ENCODE data around the gene ARHGAP15. TPM values are rescaled to one million over a fixed set of nuclear protein-coding genes. Genes with fewer than 3 reads are reported as not detected.

Gene ARHGAP15
- total and polyA plus RNA-seq, 4 donors, result 3.8 to 17.9 (median 13.2) TPM

GRCh38 chr2:143622106-143622505, 492.9 kb downstream of the ARHGAP15 start:
- H3K9ac ChIP-seq (ENCODE audit: low read depth in 1 of 2, low read length in 2 of 2), result no peak overlapping the region
- H3K27ac ChIP-seq (ENCODE audit: low read depth in 1 of 2, low read length in 2 of 2), result no peak overlapping the region
- no peaks in the 10 kb centered on the region for H3K27me3 ChIP-seq (ENCODE audit: control insufficient read depth in 4 of 4, insufficient read depth in 4 of 4, low read length in 3 of 4)
- no peak for DNase-seq (ENCODE audit: low spot score)
- no peaks in the 10 kb centered on the region for H3K4me1 ChIP-seq (ENCODE audit: control insufficient read depth in 4 of 4, insufficient read depth in 4 of 4, low read length in 3 of 4)
- no peak for TF ChIP-seq NR2F2 (IDR thresholded peaks at IDR 0.05)
- no peak for TF ChIP-seq HNF4A (conservative IDR thresholded peaks at IDR 0.05)
- TF ChIP-seq, protein P1, sequence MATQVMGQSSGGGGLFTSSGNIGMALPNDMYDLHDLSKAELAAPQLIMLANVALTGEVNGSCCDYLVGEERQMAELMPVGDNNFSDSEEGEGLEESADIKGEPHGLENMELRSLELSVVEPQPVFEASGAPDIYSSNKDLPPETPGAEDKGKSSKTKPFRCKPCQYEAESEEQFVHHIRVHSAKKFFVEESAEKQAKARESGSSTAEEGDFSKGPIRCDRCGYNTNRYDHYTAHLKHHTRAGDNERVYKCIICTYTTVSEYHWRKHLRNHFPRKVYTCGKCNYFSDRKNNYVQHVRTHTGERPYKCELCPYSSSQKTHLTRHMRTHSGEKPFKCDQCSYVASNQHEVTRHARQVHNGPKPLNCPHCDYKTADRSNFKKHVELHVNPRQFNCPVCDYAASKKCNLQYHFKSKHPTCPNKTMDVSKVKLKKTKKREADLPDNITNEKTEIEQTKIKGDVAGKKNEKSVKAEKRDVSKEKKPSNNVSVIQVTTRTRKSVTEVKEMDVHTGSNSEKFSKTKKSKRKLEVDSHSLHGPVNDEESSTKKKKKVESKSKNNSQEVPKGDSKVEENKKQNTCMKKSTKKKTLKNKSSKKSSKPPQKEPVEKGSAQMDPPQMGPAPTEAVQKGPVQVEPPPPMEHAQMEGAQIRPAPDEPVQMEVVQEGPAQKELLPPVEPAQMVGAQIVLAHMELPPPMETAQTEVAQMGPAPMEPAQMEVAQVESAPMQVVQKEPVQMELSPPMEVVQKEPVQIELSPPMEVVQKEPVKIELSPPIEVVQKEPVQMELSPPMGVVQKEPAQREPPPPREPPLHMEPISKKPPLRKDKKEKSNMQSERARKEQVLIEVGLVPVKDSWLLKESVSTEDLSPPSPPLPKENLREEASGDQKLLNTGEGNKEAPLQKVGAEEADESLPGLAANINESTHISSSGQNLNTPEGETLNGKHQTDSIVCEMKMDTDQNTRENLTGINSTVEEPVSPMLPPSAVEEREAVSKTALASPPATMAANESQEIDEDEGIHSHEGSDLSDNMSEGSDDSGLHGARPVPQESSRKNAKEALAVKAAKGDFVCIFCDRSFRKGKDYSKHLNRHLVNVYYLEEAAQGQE (IDR thresholded peaks at IDR 0.05), result no peak
- TF ChIP-seq, protein P2, sequence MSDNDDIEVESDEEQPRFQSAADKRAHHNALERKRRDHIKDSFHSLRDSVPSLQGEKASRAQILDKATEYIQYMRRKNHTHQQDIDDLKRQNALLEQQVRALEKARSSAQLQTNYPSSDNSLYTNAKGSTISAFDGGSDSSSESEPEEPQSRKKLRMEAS (IDR thresholded peaks at IDR 0.05), result no peak
- no peak for TF ChIP-seq EGR1 (IDR thresholded peaks at IDR 0.05; ENCODE audit: low read depth in 2 of 2)
- TF ChIP-seq YY1 (IDR thresholded peaks at IDR 0.05), result no peak
- TF ChIP-seq HNF4G (IDR thresholded peaks at IDR 0.05), result no peak
- TF ChIP-seq, protein P3, sequence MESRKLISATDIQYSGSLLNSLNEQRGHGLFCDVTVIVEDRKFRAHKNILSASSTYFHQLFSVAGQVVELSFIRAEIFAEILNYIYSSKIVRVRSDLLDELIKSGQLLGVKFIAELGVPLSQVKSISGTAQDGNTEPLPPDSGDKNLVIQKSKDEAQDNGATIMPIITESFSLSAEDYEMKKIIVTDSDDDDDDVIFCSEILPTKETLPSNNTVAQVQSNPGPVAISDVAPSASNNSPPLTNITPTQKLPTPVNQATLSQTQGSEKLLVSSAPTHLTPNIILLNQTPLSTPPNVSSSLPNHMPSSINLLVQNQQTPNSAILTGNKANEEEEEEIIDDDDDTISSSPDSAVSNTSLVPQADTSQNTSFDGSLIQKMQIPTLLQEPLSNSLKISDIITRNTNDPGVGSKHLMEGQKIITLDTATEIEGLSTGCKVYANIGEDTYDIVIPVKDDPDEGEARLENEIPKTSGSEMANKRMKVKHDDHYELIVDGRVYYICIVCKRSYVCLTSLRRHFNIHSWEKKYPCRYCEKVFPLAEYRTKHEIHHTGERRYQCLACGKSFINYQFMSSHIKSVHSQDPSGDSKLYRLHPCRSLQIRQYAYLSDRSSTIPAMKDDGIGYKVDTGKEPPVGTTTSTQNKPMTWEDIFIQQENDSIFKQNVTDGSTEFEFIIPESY (IDR thresholded peaks at IDR 0.05), result no peak
- no peak for TF ChIP-seq FOXA2 (IDR thresholded peaks at IDR 0.05)
- no peak for TF ChIP-seq FOXA1 (IDR thresholded peaks at IDR 0.05)
- no peaks in the 10 kb centered on the region for H3K36me3 ChIP-seq (ENCODE audit: control insufficient read depth in 4 of 4, insufficient read depth in 3 of 4, low read depth in 1 of 4, low read length in 3 of 4)
- 69% methylated on average over 2 of the region's 2 CpGs for WGBS
- H3K4me3 ChIP-seq (ENCODE audit: low read depth in 1 of 3, low read length in 3 of 3), result no peak overlapping the region
- no peaks in the 10 kb centered on the region for H3K9me3 ChIP-seq (ENCODE audit: control insufficient read depth in 4 of 4, low read length in 3 of 4)

DNA sequence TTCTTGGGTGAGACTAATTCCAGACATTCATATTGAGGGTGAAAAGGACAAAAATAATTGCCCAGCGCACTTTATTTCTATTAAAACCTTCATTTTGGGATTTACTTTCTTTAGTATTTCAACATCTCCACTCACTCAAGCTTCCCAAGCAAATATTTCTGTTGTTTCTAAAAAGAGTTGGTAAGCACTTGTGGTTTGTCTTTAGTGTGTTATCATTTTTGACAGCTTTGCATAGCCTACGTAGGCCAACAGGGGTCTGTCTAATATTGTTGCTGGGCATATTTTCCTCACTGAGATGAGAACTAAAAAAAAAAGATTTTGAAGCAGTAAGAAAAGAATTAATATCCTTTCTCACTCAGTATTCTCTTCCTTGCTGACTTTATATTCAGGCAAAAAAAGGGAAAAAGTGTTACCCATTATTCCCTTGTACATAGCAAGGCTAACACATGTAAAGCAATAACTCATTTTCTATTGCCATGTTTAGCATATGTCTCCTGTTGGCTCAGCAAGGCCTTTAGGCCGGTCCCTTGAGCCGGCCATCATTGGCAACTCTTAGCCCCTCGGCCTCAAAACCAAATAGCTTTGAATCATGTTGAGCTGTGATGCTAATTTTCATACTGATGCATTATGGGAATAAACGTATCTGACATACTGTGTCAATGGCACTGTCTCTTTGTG, 494.2 kb downstream of the ARHGAP15 start:
- Histone ChIP-seq H3K27me3 (ENCODE audit: control insufficient read depth in 4 of 4, insufficient read depth in 4 of 4, low read length in 3 of 4) (no peaks in the 10 kb centered on the region), H3K36me3 (ENCODE audit: control insufficient read depth in 4 of 4, insufficient read depth in 3 of 4, low read depth in 1 of 4, low read length in 3 of 4) (no peaks in the 10 kb centered on the region), H3K4me3 (ENCODE audit: low read depth in 1 of 3, low read length in 3 of 3) (no peak overlapping the region), H3K27ac (ENCODE audit: low read depth in 1 of 2, low read length in 2 of 2) (no peak overlapping the region), H3K9ac (ENCODE audit: low read depth in 1 of 2, low read length in 2 of 2) (no peak overlapping the region), H3K4me1 (ENCODE audit: control insufficient read depth in 4 of 4, insufficient read depth in 4 of 4, low read length in 3 of 4) (no peaks in the 10 kb centered on the region), H3K9me3 (ENCODE audit: control insufficient read depth in 4 of 4, low read length in 3 of 4) (no peaks in the 10 kb centered on the region)
- TF ChIP-seq TAF1 (conservative IDR thresholded peaks at IDR 0.05) (no peak), NR2F2 (IDR thresholded peaks at IDR 0.05) (no peak), EGR1 (IDR thresholded peaks at IDR 0.05; ENCODE audit: low read depth in 2 of 2) (no peak), GABPA (IDR thresholded peaks at IDR 0.05 in 1 of 2, conservative IDR thresholded peaks at IDR 0.05 in 1 of 2) (no peak), SP1 (IDR thresholded peaks at IDR 0.05) (no peak), JUND (IDR thresholded peaks at IDR 0.05) (no peak), FOXA1 (IDR thresholded peaks at IDR 0.05) (no peak), RAD21 (IDR thresholded peaks at IDR 0.05) (no peak), HNF4A (conservative IDR thresholded peaks at IDR 0.05) (no peak), YY1 (IDR thresholded peaks at IDR 0.05) (no peak)
- TF ChIP-seq, protein P3 (IDR thresholded peaks at IDR 0.05), result no peak
- TF ChIP-seq, protein P4, sequence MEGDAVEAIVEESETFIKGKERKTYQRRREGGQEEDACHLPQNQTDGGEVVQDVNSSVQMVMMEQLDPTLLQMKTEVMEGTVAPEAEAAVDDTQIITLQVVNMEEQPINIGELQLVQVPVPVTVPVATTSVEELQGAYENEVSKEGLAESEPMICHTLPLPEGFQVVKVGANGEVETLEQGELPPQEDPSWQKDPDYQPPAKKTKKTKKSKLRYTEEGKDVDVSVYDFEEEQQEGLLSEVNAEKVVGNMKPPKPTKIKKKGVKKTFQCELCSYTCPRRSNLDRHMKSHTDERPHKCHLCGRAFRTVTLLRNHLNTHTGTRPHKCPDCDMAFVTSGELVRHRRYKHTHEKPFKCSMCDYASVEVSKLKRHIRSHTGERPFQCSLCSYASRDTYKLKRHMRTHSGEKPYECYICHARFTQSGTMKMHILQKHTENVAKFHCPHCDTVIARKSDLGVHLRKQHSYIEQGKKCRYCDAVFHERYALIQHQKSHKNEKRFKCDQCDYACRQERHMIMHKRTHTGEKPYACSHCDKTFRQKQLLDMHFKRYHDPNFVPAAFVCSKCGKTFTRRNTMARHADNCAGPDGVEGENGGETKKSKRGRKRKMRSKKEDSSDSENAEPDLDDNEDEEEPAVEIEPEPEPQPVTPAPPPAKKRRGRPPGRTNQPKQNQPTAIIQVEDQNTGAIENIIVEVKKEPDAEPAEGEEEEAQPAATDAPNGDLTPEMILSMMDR (IDR thresholded peaks at IDR 0.05; ENCODE audit: low read depth, low read length, missing input control), result no peak
- WGBS, result 80% methylated on average over 6 of the region's 6 CpGs
- DNase-seq (ENCODE audit: low spot score), result no peak

All from liver (tissue), 9 donors.